ENCODE results near the gene FUS.

Gene FUS

GRCh38 chr16:31202414-31203375 lies 22.8 kb downstream of the FUS start, which contains the start of gene PYCARD:
PYCARD (minus strand) TSS chr16:31202760; CDS start chr16:31202690, 70 bp downstream.
- DNase-seq (ENCODE audit: low read depth, low spot score): peak; percentile 62

GRCh38 chr16:31204871-31205666 lies 25.1 kb downstream of the FUS start:
- DNase-seq (ENCODE audit: low read depth, low spot score): no peak

- no peak for DNase-seq (ENCODE audit: low read depth, low spot score)
These were observed 26.8 kb downstream of the FUS start for GRCh38 chr16:31206776-31207175.

- no peak for DNase-seq (ENCODE audit: low read depth, low spot score)
These were observed 33.4 kb downstream of the FUS start for GRCh38 chr16:31213342-31213741.

GRCh38 chr16:31213877-31214707 lies 34.2 kb downstream of the FUS start, which contains the start of gene TRIM72:
TRIM72 (plus strand) TSS chr16:31214119; CDS start chr16:31214739, 620 bp downstream.
- DNase-seq (ENCODE audit: low read depth, low spot score): no peak

- DNase-seq (ENCODE audit: low read depth, low spot score): peak; percentile 35
These were observed 34.9 kb downstream of the FUS start for GRCh38 chr16:31214708-31215286.

- peak; percentile 70 for DNase-seq (ENCODE audit: low read depth, low spot score)
These were observed 35.6 kb downstream of the FUS start for GRCh38 chr16:31215287-31216162.

GRCh38 chr16:31216422-31217135 lies 36.6 kb downstream of the FUS start, which contains the start of gene PYDC1:
PYDC1 (minus strand) TSS chr16:31217135; CDS start chr16:31217028, 107 bp downstream.
- peak; percentile 7 for DNase-seq (ENCODE audit: low read depth, low spot score)

- DNase-seq (ENCODE audit: low read depth, low spot score): no peak
These were observed 37.2 kb downstream of the FUS start for GRCh38 chr16:31217136-31217530.

GRCh38 chr16:31219154-31219741 lies 39.3 kb downstream of the FUS start:
- no peak for DNase-seq (ENCODE audit: low read depth, low spot score)

GRCh38 chr16:31221357-31222160 lies 41.6 kb downstream of the FUS start:
- DNase-seq (ENCODE audit: low read depth, low spot score): no peak

- DNase-seq (ENCODE audit: low read depth, low spot score): no peak
These were observed 43.1 kb downstream of the FUS start for GRCh38 chr16:31223044-31223443.

- no peak for DNase-seq (ENCODE audit: low read depth, low spot score)
These were observed 44.4 kb downstream of the FUS start for GRCh38 chr16:31224092-31224955.

GRCh38 chr16:31225193-31225592 lies 45.3 kb downstream of the FUS start:
- DNase-seq (ENCODE audit: low read depth, low spot score): no peak

- no peak for DNase-seq (ENCODE audit: low read depth, low spot score)
These were observed 48.3 kb downstream of the FUS start for GRCh38 chr16:31228206-31228605.

- DNase-seq (ENCODE audit: low read depth, low spot score): no peak
These were observed 49.6 kb downstream of the FUS start for GRCh38 chr16:31229501-31229900.

- DNase-seq (ENCODE audit: low read depth, low spot score): no peak
These were observed 58.1 kb downstream of the FUS start for GRCh38 chr16:31238041-31238440.
